GM20000 (cell line): ENCODE data around the gene WAPL.

Experiments used
- DNase-seq: peaks from one replicate; pipeline ENCODE4 v3.0.0; 2012; ENCODE audit warnings: low spot score
- CTCF ChIP-seq: IDR thresholded peaks from 2 replicates; pipeline ENCODE4 v1.5.1; 2012; ENCODE audit warnings: mild to moderate bottlenecking, control low read depth; ENCODE audit errors: extremely low read depth, missing control alignments

Gene WAPL

GRCh38 chr10:86449926-86450558 lies 71.5 kb downstream of the WAPL start:
- DNase-seq: no peak
- TF ChIP-seq CTCF: no peak

- no peak for TF ChIP-seq CTCF
- no peak for DNase-seq
These were observed 74.2 kb downstream of the WAPL start for GRCh38 chr10:86447432-86447831.

GRCh38 chr10:86446987-86447386 lies 74.6 kb downstream of the WAPL start:
- DNase-seq: no peak
- no peak for TF ChIP-seq CTCF

GRCh38 chr10:86446440-86446839 lies 75.2 kb downstream of the WAPL start:
- no peak for DNase-seq
- no peak for TF ChIP-seq CTCF

- no peak for TF ChIP-seq CTCF
- no peak for DNase-seq
These were observed 77.7 kb downstream of the WAPL start for GRCh38 chr10:86443936-86444335.

GRCh38 chr10:86443069-86443468 lies 78.5 kb downstream of the WAPL start:
- DNase-seq: no peak
- TF ChIP-seq CTCF: no peak

GRCh38 chr10:86440874-86441843 lies 80.4 kb downstream of the WAPL start:
- DNase-seq: no peak

More at GRCh38 chr10:86440874-86441843, 80.4 kb downstream of the WAPL start:
- no peak for TF ChIP-seq CTCF
